CD14-positive monocyte (primary cell): ENCODE measurements around the gene EYS. TPM values are rescaled to one million over a fixed set of nuclear protein-coding genes. Genes with fewer than 3 reads are reported as not detected.

ENCODE experiments used
- DNase-seq, 3 donors: peaks; one replicate each; pipeline ENCODE4 v3.0.0-alpha.2; 2011 to 2022
- H2AFZ ChIP-seq: 2 replicates; pipeline ENCODE4 v1.6.0; 2012; ENCODE audit warnings: mild to moderate bottlenecking, low read depth, low read length, inconsistent platforms; ENCODE audit not compliant: insufficient read depth, poor library complexity, severe bottlenecking
- H3K27ac ChIP-seq, 2 donors: 1 replicate in 1 of 2; 2 replicates in 1 of 2; pipeline ENCODE4 v1.5.1; 2012 to 2013; ENCODE audit warnings: low read length in 2 of 2, control low read depth in 1 of 2, inconsistent platforms in 1 of 2, low read depth in 1 of 2, mild to moderate bottlenecking in 1 of 2
- H3K27me3 ChIP-seq, 2 donors: one replicate each; pipeline versions ENCODE4 v1.6.0 to v1.6.1; 2011 to 2013; ENCODE audit warnings: low read length in 2 of 2; ENCODE audit not compliant: control insufficient read depth in 2 of 2, insufficient read depth in 2 of 2
- H3K36me3 ChIP-seq, 2 donors: replicated peaks in 1 of 2; 1 replicate in 1 of 2; 2 replicates in 1 of 2; pipeline versions ENCODE4 v1.5.1 to v1.6.1; 2012 to 2013; ENCODE audit warnings: low read length in 2 of 2, control low read depth in 1 of 2, inconsistent platforms in 1 of 2, mild to moderate bottlenecking in 1 of 2; ENCODE audit not compliant: insufficient read depth in 2 of 2, control insufficient read depth in 1 of 2
- H3K4me1 ChIP-seq, 2 donors: 1 replicate in 1 of 2; 2 replicates in 1 of 2; pipeline versions ENCODE4 v1.5.1 to v1.6.1; 2012 to 2013; ENCODE audit warnings: low read length in 2 of 2, control low read depth in 1 of 2, inconsistent platforms in 1 of 2, mild to moderate bottlenecking in 1 of 2, moderate library complexity in 1 of 2; ENCODE audit not compliant: insufficient read depth in 2 of 2, control insufficient read depth in 1 of 2
- H3K4me2 ChIP-seq: replicated peaks from 2 replicates; pipeline ENCODE3; 2012; ENCODE audit warnings: low read length, moderate library complexity, mild to moderate bottlenecking; ENCODE audit not compliant: poor library complexity, severe bottlenecking; ENCODE audit errors: extremely low read depth
- H3K4me3 ChIP-seq, 3 experiments: fragments of 200-600 bp in 1 of 3; sonication (generic) in 1 of 3; replicated peaks in 1 of 3; 1 replicate in 2 of 3; 2 replicates in 1 of 3; pipeline ENCODE4 v1.5.1; 2011 to 2013; ENCODE audit warnings: low read length in 3 of 3, mild to moderate bottlenecking in 3 of 3, control low read depth in 2 of 3, low read depth in 2 of 3, inconsistent platforms in 1 of 3, moderate library complexity in 1 of 3
- H3K79me2 ChIP-seq: 2 replicates; pipeline ENCODE4 v1.6.0; 2012; ENCODE audit warnings: mild to moderate bottlenecking, control low read depth, inconsistent platforms, low read length, moderate library complexity; ENCODE audit not compliant: insufficient read depth
- H3K9ac ChIP-seq: 2 replicates; pipeline ENCODE4 v1.6.0; 2017; ENCODE audit warnings: low read length, mild to moderate bottlenecking; ENCODE audit not compliant: insufficient read depth, poor library complexity, severe bottlenecking
- H3K9me3 ChIP-seq, 2 donors: replicated peaks in 1 of 2; 1 replicate in 1 of 2; 2 replicates in 1 of 2; pipeline versions ENCODE4 v1.5.1 to v1.6.1; 2012 to 2013; ENCODE audit warnings: low read length in 2 of 2, control low read depth in 1 of 2; ENCODE audit not compliant: control insufficient read depth in 1 of 2, insufficient read depth in 1 of 2
- H4K20me1 ChIP-seq: 2 replicates; pipeline ENCODE4 v1.6.0; 2012; ENCODE audit warnings: mild to moderate bottlenecking, low read length, control low read depth, moderate library complexity; ENCODE audit not compliant: insufficient read depth
- H3K27ac Mint-ChIP-seq, 7 donors: one replicate each; pipeline ENCODE4 v1.8.0; 2020; ENCODE audit warnings: mild to moderate bottlenecking in 7 of 7, mixed read lengths in 7 of 7, moderate library complexity in 6 of 7, inconsistent platforms in 2 of 7
- H3K27me3 Mint-ChIP-seq, 3 donors: one replicate each; pipeline ENCODE4 v1.8.0; 2021 to 2022; ENCODE audit warnings: low read depth in 3 of 3, mild to moderate bottlenecking in 3 of 3, mixed read lengths in 3 of 3, moderate library complexity in 3 of 3, inconsistent platforms in 1 of 3
- H3K36me3 Mint-ChIP-seq, 2 donors: one replicate each; pipeline ENCODE4 v1.8.0; 2020; ENCODE audit warnings: mixed read lengths in 2 of 2, inconsistent platforms in 1 of 2, mild to moderate bottlenecking in 1 of 2
- H3K4me1 Mint-ChIP-seq: one replicate; pipeline ENCODE4 v1.8.0; 2020; ENCODE audit warnings: mild to moderate bottlenecking, mixed read lengths
- H3K4me3 Mint-ChIP-seq, 2 donors: one replicate each; pipeline ENCODE4 v1.8.0; 2020; ENCODE audit warnings: mild to moderate bottlenecking in 2 of 2, mixed read lengths in 2 of 2, moderate library complexity in 1 of 2
- H3K9me3 Mint-ChIP-seq, 7 donors: one replicate each; pipeline ENCODE4 v1.8.0; 2020 to 2022; ENCODE audit warnings: mixed read lengths in 7 of 7, mild to moderate bottlenecking in 6 of 7, moderate library complexity in 6 of 7, inconsistent platforms in 2 of 7
- WGBS: methylation state at CpG from one replicate; pipeline ENCODE4 v1.1.5; 2013; ENCODE audit warnings: missing lambda C conversion rate; ENCODE audit not compliant: insufficient coverage; 5-methylcytosine and 5-hydroxymethylcytosine counted together
- intact Hi-C, 2 donors: fragments of 100-400 bp; cut with micrococcal nuclease; formaldehyde crosslinking; loops; one replicate each; pipeline versions ENCODE4 v1.15.0 to v1.15.1; 2023
- polyA plus RNA-seq, 3 donors: library from polyadenylated mRNA; depleted of rRNA in 1 of 3; unstranded in 2 of 3; stranded (reverse) in 1 of 3; fragments of 300-500 nt in 2 of 3; fragments of >200 nt in 1 of 3; fragmentation: Illumina TruSeq in 2 of 3; gene quantifications; 1 replicate in 2 of 3; 2 replicates in 1 of 3; pipeline ENCODE4 v1.2.3, GENCODE V29; 2012 to 2021
- TF ChIP-seq, protein P1 (sequence below): fragments of 200-600 bp; IDR thresholded peaks from one replicate; pipeline ENCODE4 v1.8.0; 2022; ENCODE audit warnings: antibody characterized with exemption, mild to moderate bottlenecking

Gene EYS
- polyA plus RNA-seq, 3 donors = 0.01 to 0.03 TPM; not detected in 1

DNA sequence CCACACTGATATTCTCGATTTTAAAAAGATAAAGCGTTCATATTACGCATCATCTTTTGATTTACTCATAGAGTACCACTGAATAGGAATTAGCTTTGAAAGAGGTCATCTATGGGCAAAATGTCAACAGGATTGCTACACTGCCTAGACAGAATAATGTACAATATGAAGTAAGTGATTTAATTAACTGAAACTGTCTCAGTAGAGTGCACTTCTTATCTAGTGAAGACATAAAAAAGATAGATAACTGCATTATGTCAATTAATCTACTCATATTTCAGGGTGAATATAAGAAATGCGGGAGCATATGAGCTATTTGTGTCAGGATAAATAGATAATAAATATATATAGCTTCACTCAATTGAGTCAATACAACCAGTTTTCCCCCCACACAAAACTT is 723.9 kb downstream of the EYS start:
- Histone ChIP-seq H3K27ac (no peak overlapping the region), H3K4me3 (no peak overlapping the region), H3K9ac (no peak overlapping the region), H3K4me1 (no peaks in the 10 kb centered on the region), H3K9me3 (no peaks in the 10 kb centered on the region), H3K27me3 (no peaks in the 10 kb centered on the region), H3K79me2 (no peaks in the 10 kb centered on the region), H4K20me1 (no peaks in the 10 kb centered on the region), H3K36me3 (no peaks in the 10 kb centered on the region), H2AFZ (no peak overlapping the region), H3K4me2 (no peak overlapping the region)
- Mint-ChIP-seq H3K9me3 (peaks cover 0 to 1% (median 0%) of the 10 kb centered on the region in 7 donors), H3K27me3 (no peaks in the 10 kb centered on the region), H3K4me3 (no peak overlapping the region), H3K36me3 (no peaks in the 10 kb centered on the region), H3K27ac (no peak overlapping the region), H3K4me1 (no peaks in the 10 kb centered on the region)
- DNase-seq = no peak
- WGBS = no CpG with 5 or more reads among the region's 4 CpGs
- intact Hi-C loops = no loop called here
- TF ChIP-seq, protein P1, sequence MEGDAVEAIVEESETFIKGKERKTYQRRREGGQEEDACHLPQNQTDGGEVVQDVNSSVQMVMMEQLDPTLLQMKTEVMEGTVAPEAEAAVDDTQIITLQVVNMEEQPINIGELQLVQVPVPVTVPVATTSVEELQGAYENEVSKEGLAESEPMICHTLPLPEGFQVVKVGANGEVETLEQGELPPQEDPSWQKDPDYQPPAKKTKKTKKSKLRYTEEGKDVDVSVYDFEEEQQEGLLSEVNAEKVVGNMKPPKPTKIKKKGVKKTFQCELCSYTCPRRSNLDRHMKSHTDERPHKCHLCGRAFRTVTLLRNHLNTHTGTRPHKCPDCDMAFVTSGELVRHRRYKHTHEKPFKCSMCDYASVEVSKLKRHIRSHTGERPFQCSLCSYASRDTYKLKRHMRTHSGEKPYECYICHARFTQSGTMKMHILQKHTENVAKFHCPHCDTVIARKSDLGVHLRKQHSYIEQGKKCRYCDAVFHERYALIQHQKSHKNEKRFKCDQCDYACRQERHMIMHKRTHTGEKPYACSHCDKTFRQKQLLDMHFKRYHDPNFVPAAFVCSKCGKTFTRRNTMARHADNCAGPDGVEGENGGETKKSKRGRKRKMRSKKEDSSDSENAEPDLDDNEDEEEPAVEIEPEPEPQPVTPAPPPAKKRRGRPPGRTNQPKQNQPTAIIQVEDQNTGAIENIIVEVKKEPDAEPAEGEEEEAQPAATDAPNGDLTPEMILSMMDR = no peak

DNA sequence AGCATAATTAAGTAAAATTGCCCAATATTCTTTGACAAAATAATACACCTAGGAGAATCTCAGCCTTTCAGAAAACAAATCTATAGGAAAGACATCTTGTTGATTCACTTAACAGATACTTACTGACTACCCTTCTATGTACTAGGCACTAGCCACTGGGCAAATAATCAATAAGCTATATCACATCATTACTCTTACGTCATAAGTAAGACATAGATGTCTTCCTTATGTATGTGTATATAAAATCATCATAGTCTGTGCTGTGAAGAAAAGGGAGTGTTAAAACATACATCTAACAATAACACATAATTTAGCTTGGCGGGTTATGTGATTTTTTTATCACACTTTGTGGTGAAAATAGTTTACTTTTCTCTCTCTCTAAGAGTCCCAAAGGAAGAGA is 733.9 kb downstream of the EYS start:
- Histone ChIP-seq H3K9me3 (no peaks in the 10 kb centered on the region), H2AFZ (no peak overlapping the region), H4K20me1 (no peaks in the 10 kb centered on the region), H3K27ac (no peak overlapping the region), H3K4me1 (no peaks in the 10 kb centered on the region), H3K4me3 (no peak overlapping the region), H3K27me3 (no peaks in the 10 kb centered on the region), H3K79me2 (no peaks in the 10 kb centered on the region), H3K36me3 (no peaks in the 10 kb centered on the region), H3K9ac (no peak overlapping the region), H3K4me2 (no peak overlapping the region)
- Mint-ChIP-seq H3K27me3 (no peaks in the 10 kb centered on the region), H3K4me3 (no peak overlapping the region), H3K27ac (no peak overlapping the region), H3K36me3 (no peaks in the 10 kb centered on the region), H3K9me3 (peaks cover 0 to 7% (median 0%) of the 10 kb centered on the region in 7 donors), H3K4me1 (no peaks in the 10 kb centered on the region)
- TF ChIP-seq, protein P1 = no peak
- intact Hi-C loops = no loop called here
- DNase-seq = no peak
- no CpG with 5 or more reads among the region's 2 CpGs for WGBS
